RWPE2 (cell line): ENCODE results near the gene TMEM132D.

Source experiments
- ATAC-seq: fragments of 200-7000 bp; cut with Tn5 transposase; 3 replicates; pipeline ENCODE4 v1.9.1; 2021; ENCODE audit warnings: low read depth
- DNase-seq: peaks from one replicate; pipeline ENCODE4 v3.0.0-alpha.2; 2020; ENCODE audit warnings: low spot score
- H3K27ac ChIP-seq: fragments of 450-650 bp; 2 replicates; pipeline ENCODE4 v1.5.1; 2017; ENCODE audit warnings: mild to moderate bottlenecking; ENCODE audit not compliant: poor library complexity, severe bottlenecking
- H3K27me3 ChIP-seq: fragments of 250-450 bp; sonication (Bioruptor Pico); 2 replicates; pipeline ENCODE4 v1.5.1; 2021; ENCODE audit warnings: mild to moderate bottlenecking, moderate library complexity; ENCODE audit not compliant: insufficient read depth, poor library complexity, severe bottlenecking
- H3K36me3 ChIP-seq: fragments of 250-450 bp; sonication (Bioruptor Pico); 2 replicates; pipeline ENCODE4 v1.5.1; 2020; ENCODE audit warnings: low read depth, mild to moderate bottlenecking, moderate library complexity
- H3K4me1 ChIP-seq: fragments of 250-450 bp; sonication (Bioruptor Pico); 2 replicates; pipeline ENCODE4 v1.5.1; 2021; ENCODE audit warnings: mild to moderate bottlenecking, moderate library complexity; ENCODE audit not compliant: insufficient read depth, poor library complexity, severe bottlenecking
- H3K4me3 ChIP-seq: fragments of 250-450 bp; sonication (Bioruptor Pico); 2 replicates; pipeline ENCODE4 v1.5.1; 2021; ENCODE audit warnings: mild to moderate bottlenecking, moderate library complexity; ENCODE audit not compliant: severe bottlenecking
- H3K9me3 ChIP-seq: fragments of 250-450 bp; sonication (Bioruptor Pico); 2 replicates; pipeline ENCODE4 v1.5.1; 2021; ENCODE audit warnings: mild to moderate bottlenecking, moderate library complexity; ENCODE audit not compliant: severe bottlenecking
- CTCF ChIP-seq: fragments of 450-650 bp; IDR thresholded peaks from one replicate; pipeline ENCODE4 v1.5.1; 2017; ENCODE audit warnings: mild to moderate bottlenecking, moderate library complexity; ENCODE audit not compliant: poor library complexity, severe bottlenecking

The TMEM132D gene

GRCh38 chr12:129127771-129128170 lies 776.1 kb downstream of the TMEM132D start:
- TF ChIP-seq CTCF, result no peak
- Histone ChIP-seq H3K4me1 (no peaks in the 10 kb centered on the region), H3K4me3 (no peak overlapping the region), H3K36me3 (no peaks in the 10 kb centered on the region), H3K9me3 (no peaks in the 10 kb centered on the region), H3K27me3 (no peaks in the 10 kb centered on the region), H3K27ac (no peak overlapping the region)
- DNase-seq (no peak), ATAC-seq (no peak)

GRCh38 chr12:129127211-129127610 lies 776.6 kb downstream of the TMEM132D start:
- DNase-seq (no peak), ATAC-seq (no peak)
- no peak for TF ChIP-seq CTCF
- Histone ChIP-seq H3K4me3 (no peak overlapping the region), H3K27me3 (no peaks in the 10 kb centered on the region), H3K4me1 (no peaks in the 10 kb centered on the region), H3K9me3 (no peaks in the 10 kb centered on the region), H3K36me3 (no peaks in the 10 kb centered on the region), H3K27ac (no peak overlapping the region)

GRCh38 chr12:129119537-129119936 lies 784.3 kb downstream of the TMEM132D start:
- Histone ChIP-seq H3K4me1 (no peaks in the 10 kb centered on the region), H3K36me3 (no peaks in the 10 kb centered on the region), H3K27ac (no peak overlapping the region), H3K9me3 (no peaks in the 10 kb centered on the region), H3K27me3 (no peaks in the 10 kb centered on the region), H3K4me3 (no peak overlapping the region)
- TF ChIP-seq CTCF, result no peak
- ATAC-seq (no peak), DNase-seq (no peak)

GRCh38 chr12:129115558-129115957 lies 788.3 kb downstream of the TMEM132D start:
- Histone ChIP-seq H3K27ac (no peak overlapping the region), H3K4me3 (no peak overlapping the region), H3K9me3 (no peaks in the 10 kb centered on the region), H3K27me3 (no peaks in the 10 kb centered on the region), H3K4me1 (no peaks in the 10 kb centered on the region), H3K36me3 (no peaks in the 10 kb centered on the region)
- DNase-seq (no peak), ATAC-seq (no peak)
- no peak for TF ChIP-seq CTCF

GRCh38 chr12:129110575-129110974 lies 793.2 kb downstream of the TMEM132D start:
- Histone ChIP-seq H3K9me3 (no peaks in the 10 kb centered on the region), H3K4me1 (no peaks in the 10 kb centered on the region), H3K27me3 (no peaks in the 10 kb centered on the region), H3K36me3 (no peaks in the 10 kb centered on the region), H3K4me3 (no peak overlapping the region), H3K27ac (no peak overlapping the region)
- TF ChIP-seq CTCF, result no peak
- no peak for ATAC-seq
- no peak for DNase-seq
